VCaP (cell line): Measurements from ENCODE around the gene AKAP5.

Experiments
- H3K27ac ChIP-seq: fragments of 450-650 bp; 2 replicates; pipeline ENCODE4 v1.5.1; 2017
- CTCF ChIP-seq: fragments of 450-650 bp; conservative IDR thresholded peaks from 2 replicates; pipeline ENCODE4 v1.5.1; 2017; ENCODE audit warnings: mild to moderate bottlenecking, moderate library complexity

Gene AKAP5

DNA sequence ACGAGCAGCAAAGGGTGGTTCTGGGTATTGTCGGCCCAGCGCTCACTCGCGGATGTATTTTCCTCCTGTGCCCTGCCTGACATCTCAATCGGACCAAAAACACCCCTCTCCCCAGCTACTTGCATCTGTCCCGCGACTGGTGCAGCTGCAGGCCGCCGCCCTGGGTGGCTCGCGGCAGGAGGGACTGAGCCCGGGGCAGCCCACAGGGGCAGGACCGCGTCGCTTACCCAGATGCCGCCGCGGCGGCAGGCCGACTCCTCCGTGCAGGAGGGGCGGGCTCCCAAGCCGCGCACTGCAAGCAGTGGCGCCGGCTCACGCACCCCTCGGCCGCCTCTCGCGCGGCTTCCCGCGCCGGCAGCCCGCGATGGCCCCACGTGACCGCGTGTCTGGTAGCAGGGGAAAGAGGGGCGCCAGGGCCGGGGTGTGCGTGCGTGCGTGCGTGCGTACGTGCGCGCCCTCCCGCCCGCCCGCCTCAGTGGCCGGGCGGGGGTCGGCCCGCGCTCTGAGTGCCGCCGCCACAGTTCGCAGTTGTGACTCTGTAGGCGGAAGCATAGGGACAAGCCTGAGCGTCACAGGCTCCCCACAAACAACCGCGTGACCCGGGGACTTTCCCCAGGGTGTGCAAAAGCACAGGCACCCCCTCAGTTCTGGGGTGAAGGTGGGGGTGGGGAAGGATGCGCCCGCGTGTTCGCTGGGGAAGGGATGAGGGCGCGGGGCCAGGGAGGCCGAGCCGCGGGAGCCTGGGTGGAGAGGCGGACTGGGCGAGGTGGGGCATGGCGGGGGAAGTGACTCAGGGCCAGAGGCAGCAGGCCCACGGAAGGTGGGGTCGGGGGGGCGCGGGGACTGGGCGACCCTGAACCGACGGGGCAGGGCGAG lies 38.4 kb downstream of the AKAP5 start, which contains the start of gene ZBTB25:
Gene ZBTB25 (minus strand): TSS at position 405 of the 876 bp plus-strand sequence. CDS start 13,305 bp downstream, outside the sequence.
- no peak for TF ChIP-seq CTCF
- peak within 1 kb of the TSS; percentile 98 for H3K27ac ChIP-seq

DNA sequence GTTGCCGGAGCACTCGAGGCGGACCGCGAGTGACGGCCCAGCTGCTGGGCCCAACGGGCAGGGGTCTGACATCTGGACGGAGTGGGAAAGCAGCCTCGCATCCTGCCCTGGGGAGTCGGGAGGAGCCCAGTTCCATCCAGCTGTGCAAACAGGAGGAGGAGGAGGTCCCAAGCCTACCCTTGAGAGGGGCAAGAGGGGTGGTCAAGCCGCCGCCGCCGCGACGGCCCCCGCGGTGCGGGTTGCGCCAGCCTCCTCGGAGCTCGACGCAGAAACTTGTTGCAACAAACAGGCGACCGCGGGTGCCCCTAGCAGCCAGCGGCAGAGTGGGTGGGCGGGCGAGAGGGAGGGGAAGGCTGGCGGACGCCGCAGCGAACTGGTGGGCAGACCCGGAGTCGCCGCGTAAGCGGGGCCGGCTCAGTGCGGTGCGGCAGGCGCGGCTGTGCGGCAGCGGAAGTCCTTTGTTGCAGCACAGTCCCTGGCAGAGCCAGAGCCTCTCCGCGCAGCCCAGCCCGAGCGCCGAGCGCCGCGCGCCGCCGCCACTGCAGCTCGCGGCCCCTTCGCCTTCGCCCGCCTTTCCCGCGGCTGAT lies 39.1 kb downstream of the AKAP5 start, which contains the start of gene ZBTB1:
Gene ZBTB1 (plus strand): TSS at position 461 of the 587 bp plus-strand sequence. CDS start 16,735 bp downstream, outside the sequence.
- H3K27ac ChIP-seq, result peak within 1 kb of the TSS; percentile 98
- no peak for TF ChIP-seq CTCF

GRCh38 chr14:64504897-64505794 lies 39.8 kb downstream of the AKAP5 start:
- no peak for TF ChIP-seq CTCF
- H3K27ac ChIP-seq, result peak overlapping the region; percentile 98

GRCh38 chr14:64506721-64507120 lies 41.4 kb downstream of the AKAP5 start:
- no peak overlapping the region for H3K27ac ChIP-seq
- TF ChIP-seq CTCF, result no peak

GRCh38 chr14:64507376-64508156 lies 42.3 kb downstream of the AKAP5 start:
- TF ChIP-seq CTCF, result no peak
- no peak overlapping the region for H3K27ac ChIP-seq

- no peak for TF ChIP-seq CTCF
- H3K27ac ChIP-seq, result no peak overlapping the region
Measured at GRCh38 chr14:64508215-64508776, 43.0 kb downstream of the AKAP5 start.
